ENCODE measurements around the gene TBC1D22A. TPM values are rescaled to one million over a fixed set of nuclear protein-coding genes. Genes with fewer than 3 reads are reported as not detected.

TBC1D22A gene
- total RNA-seq, 4 donors from 2014 or later, result 16.2 to 22.2 (median 17.8) TPM

DNA sequence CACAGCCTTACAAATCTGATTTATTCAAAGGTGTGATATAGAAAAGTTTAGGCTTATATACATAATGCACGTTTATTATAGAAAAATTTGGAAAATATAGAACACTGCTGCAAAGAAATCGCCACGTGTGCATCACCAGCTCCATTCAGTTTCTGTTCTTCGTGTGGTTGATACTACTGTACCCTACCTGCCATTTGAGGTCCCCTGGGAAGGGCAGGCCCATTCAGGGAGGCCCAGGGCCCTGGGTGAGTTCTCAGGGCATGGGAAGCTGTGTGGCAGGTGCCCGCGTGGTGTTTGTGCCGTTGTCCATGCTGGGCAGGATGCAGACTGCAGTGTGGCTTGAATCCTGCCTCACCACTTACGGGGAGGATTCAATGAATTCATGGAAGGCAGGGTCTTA, 60.8 kb downstream of the TBC1D22A start:
- 71 to 77% methylated on average over 4 to 5 of the region's 8 CpGs for WGBS, 2 donors (ENCODE audit: low coverage in 1 of 2)
- H3K9me3 ChIP-seq, result no peaks in the 10 kb centered on the region
- H3K4me3 ChIP-seq, result no peak overlapping the region

DNA sequence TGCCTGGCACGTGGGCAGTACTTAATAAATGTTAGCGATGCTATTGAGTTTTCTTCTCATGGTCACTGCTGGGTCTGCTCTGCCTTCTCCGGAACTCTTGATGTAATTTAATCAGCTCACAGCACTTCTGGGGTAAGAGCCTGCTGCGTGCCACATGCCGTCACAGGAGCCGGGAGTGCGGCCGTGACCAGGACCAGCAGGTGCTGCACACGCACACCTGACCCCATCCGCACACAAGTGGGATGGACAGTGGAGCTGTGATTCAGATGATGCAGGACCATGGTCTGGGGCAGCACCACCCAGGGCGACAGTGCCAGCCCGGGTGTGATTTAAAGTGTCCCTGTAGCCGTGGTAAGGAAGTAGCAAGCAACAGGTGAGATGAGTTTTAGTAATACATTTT, 61.2 kb downstream of the TBC1D22A start:
- ATAC-seq, result no peak
- 95 to 98% methylated on average over 4 of the region's 13 CpGs for WGBS, 2 donors (ENCODE audit: low coverage in 1 of 2)
- TF ChIP-seq, protein P1, sequence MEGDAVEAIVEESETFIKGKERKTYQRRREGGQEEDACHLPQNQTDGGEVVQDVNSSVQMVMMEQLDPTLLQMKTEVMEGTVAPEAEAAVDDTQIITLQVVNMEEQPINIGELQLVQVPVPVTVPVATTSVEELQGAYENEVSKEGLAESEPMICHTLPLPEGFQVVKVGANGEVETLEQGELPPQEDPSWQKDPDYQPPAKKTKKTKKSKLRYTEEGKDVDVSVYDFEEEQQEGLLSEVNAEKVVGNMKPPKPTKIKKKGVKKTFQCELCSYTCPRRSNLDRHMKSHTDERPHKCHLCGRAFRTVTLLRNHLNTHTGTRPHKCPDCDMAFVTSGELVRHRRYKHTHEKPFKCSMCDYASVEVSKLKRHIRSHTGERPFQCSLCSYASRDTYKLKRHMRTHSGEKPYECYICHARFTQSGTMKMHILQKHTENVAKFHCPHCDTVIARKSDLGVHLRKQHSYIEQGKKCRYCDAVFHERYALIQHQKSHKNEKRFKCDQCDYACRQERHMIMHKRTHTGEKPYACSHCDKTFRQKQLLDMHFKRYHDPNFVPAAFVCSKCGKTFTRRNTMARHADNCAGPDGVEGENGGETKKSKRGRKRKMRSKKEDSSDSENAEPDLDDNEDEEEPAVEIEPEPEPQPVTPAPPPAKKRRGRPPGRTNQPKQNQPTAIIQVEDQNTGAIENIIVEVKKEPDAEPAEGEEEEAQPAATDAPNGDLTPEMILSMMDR (IDR thresholded peaks at IDR 0.05), result no peak
- TF ChIP-seq POLR2AphosphoS5 (IDR thresholded peaks at IDR 0.05) (no peak), POLR2A (IDR thresholded peaks at IDR 0.05) (no peak), EP300 (IDR thresholded peaks at IDR 0.05) (no peak)

More for the DNA sequence above, 60.8 kb downstream of the TBC1D22A start:
- Histone ChIP-seq H3K4me1 (peaks cover 0 to 1% (median 0%) of the 10 kb centered on the region in 3 donors), H3K27me3 (no peaks in the 10 kb centered on the region), H3K36me3 (peaks cover 0 to 19% of the 10 kb centered on the region in 2 donors), H3K27ac (no peak overlapping the region)
- no peak for ATAC-seq
- TF ChIP-seq EP300 (IDR thresholded peaks at IDR 0.05) (no peak), POLR2A (IDR thresholded peaks at IDR 0.05) (no peak), POLR2AphosphoS5 (IDR thresholded peaks at IDR 0.05) (no peak)
- TF ChIP-seq, protein P1 (IDR thresholded peaks at IDR 0.05), result no peak

DNA sequence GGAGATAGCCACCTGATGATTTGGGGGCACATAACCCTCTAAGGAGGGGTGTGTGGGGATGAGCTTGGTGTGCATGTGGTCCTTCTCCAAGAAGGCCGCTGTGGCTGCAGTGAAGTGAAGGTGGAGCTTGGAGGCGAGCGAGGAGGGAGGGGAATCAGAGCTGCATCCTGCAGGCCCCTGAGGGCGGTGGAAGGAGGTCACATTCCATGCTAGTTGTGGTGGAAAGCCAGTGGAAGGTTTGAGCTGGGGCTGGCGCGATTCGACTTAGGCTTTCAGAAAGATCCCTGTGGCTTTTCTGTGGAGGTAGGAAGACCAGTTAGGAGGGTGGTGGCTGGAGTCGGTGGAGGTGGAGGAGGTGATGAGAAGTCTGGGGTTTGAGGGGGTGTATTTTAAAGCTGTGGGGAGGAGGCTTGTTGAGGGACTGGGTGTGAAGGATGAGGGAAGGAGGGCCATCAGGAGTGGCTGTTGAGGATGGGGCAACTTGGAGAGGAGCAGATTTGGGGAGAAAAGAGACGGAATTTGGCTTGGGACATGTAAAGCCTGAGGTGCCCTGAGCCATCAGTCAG, 62.0 kb downstream of the TBC1D22A start:
- no peak for ATAC-seq
- no peak for TF ChIP-seq EP300 (IDR thresholded peaks at IDR 0.05)
- no peak for TF ChIP-seq POLR2A (IDR thresholded peaks at IDR 0.05)
- TF ChIP-seq POLR2AphosphoS5 (IDR thresholded peaks at IDR 0.05), result no peak
- TF ChIP-seq, protein P1 (IDR thresholded peaks at IDR 0.05), result no peak
- Histone ChIP-seq H3K4me1 (peaks cover 0 to 13% (median 8%) of the 10 kb centered on the region in 3 donors), H3K27me3 (no peaks in the 10 kb centered on the region), H3K9me3 (no peaks in the 10 kb centered on the region), H3K4me3 (no peak overlapping the region), H3K27ac (no peak overlapping the region), H3K36me3 (peaks cover 0 to 19% of the 10 kb centered on the region in 2 donors)
- 97 to 100% methylated on average over 7 to 9 of the region's 9 CpGs for WGBS, 2 donors (ENCODE audit: low coverage in 1 of 2)

More for the DNA sequence above, 61.2 kb downstream of the TBC1D22A start:
- no peak overlapping the region for H3K4me3 ChIP-seq
- no peaks in the 10 kb centered on the region for H3K27me3 ChIP-seq
- H3K4me1 ChIP-seq, result peaks cover 0 to 5% (median 3%) of the 10 kb centered on the region in 3 donors
- peaks cover 0 to 19% of the 10 kb centered on the region in 2 donors for H3K36me3 ChIP-seq
- no peak overlapping the region for H3K27ac ChIP-seq
- H3K9me3 ChIP-seq, result no peaks in the 10 kb centered on the region

DNA sequence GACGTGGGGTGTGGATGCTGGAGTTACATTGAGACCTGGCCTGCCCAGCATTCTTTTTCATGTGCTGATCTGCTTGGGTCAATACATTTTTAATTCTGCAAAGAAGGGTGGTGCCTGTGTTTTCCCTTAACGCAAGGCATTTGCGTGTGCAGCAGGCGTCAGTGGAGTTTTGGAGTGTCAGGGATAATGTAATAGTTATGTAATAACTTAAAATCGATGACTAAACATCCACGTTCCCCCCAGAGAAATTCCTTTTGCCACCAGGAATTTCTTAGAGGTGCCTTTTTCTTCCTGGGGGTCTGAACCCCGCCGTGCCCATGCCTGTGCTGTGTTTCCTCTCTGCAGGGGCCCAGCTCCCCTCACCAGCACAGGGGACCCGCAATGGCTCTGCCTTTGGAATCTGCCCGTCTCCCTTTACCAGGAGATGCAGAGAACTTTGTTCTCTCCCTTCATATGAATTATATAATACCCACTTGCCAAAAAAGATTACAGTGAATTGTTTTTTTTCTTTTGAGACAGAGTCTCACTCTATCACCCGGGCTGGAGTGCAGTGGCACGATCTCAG, 62.6 kb downstream of the TBC1D22A start:
- no peak overlapping the region for H3K4me3 ChIP-seq
- H3K4me1 ChIP-seq, result peaks cover 0 to 19% (median 13%) of the 10 kb centered on the region in 3 donors
- no peak for ATAC-seq
- WGBS, 2 donors (ENCODE audit: low coverage in 1 of 2), result 90 to 91% methylated on average over 12 of the region's 12 CpGs
- H3K9me3 ChIP-seq, result no peaks in the 10 kb centered on the region
- no peak overlapping the region for H3K27ac ChIP-seq
- H3K36me3 ChIP-seq, result peaks cover 0 to 19% of the 10 kb centered on the region in 2 donors
- TF ChIP-seq POLR2AphosphoS5 (IDR thresholded peaks at IDR 0.05) (no peak), POLR2A (IDR thresholded peaks at IDR 0.05) (no peak), EP300 (IDR thresholded peaks at IDR 0.05) (no peak)
- TF ChIP-seq, protein P1 (IDR thresholded peaks at IDR 0.05), result no peak
- H3K27me3 ChIP-seq, result no peaks in the 10 kb centered on the region

Data from gastroesophageal sphincter (tissue), 4 donors.